ENCODE results near the gene FGF22. TPM values are rescaled to one million over a fixed set of nuclear protein-coding genes. Genes with fewer than 3 reads are reported as not detected.

FGF22 gene
- polyA plus RNA-seq, 2 of the 4 experiments (the other 2 are of a cell fraction): 0.13 to 1.0 TPM

DNA sequence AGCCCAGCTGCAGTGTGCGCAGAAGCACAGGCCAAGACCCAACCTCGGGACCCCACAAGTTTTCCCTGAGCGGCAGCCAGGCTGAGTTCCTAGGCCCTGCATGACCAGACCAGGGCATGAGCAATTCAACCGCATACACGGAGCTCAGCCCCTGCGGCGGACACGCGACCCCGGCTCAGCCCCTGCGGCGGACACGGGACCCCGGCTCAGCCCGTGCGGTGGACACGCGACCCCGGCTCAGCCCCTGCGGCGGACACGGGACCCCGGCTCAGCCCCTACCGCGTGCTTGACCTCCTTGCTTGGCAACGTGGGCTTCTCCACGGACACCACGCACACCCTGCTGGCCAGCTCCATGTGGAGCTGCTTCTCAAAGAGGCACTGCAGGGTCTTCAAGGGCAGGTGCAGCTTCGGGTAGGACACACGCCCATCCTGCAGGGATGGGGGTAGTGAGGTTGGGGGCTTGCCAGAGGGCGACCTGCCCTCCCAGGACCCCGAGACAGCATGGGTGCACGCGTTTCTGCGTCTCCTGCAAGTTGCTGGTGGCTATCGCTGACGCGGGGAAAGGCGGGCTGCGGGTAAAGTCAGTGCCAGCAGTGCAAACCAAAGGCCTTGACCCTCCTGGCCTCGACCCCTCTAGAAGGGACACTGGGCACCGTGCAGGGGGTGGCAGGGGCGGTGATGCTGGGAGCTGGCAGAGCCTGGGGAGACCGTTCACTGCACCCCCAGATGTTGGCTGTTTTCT lies 16.3 kb upstream of the FGF22 start:
- DNase-seq (ENCODE audit: low read depth in 1 of 2, low spot score in 1 of 2) (no peak), FAIRE-seq (no peak), ATAC-seq (peak; percentile 3 to 39; a peak in 4 of 6 replicates)
- CTCF ChIA-PET: interaction anchor here (0.7 to 2.4 kb wide), 7 partner anchors 11 to 225 kb away, joined by 3 to 7 read pairs (median 4); no protein-coding TSS in a partner anchor
- H3K4me3 ChIP-seq: no peak overlapping the region
- no peaks in the 10 kb centered on the region for H3K9me3 ChIP-seq
- WGBS (ENCODE audit: missing lambda C conversion rate): 66% methylated on average over 3 of the region's 44 CpGs
- peaks cover 40% of the 10 kb centered on the region for H3K4me1 ChIP-seq
- POLR2A ChIA-PET: interaction anchor here (1.3 kb wide), 1 partner anchor 10 kb away, joined by 3 read pairs; the partner anchor contains the start of gene POLRMT
- peak overlapping the region; percentile 98 to 99 for H3K27ac ChIP-seq
- TF ChIP-seq CBX8 (IDR thresholded peaks at IDR 0.05): no peak
- no peak for TF ChIP-seq ESRRA (IDR thresholded peaks at IDR 0.05; ENCODE audit: borderline replicate concordance, low read length)
- no peak for TF ChIP-seq ELK1 (IDR thresholded peaks at IDR 0.05; ENCODE audit: low read depth, low read length)
- no peak for TF ChIP-seq ZC3H11A (IDR thresholded peaks at IDR 0.05)
- TF ChIP-seq MAFK (IDR thresholded peaks at IDR 0.05; ENCODE audit: partially characterized antibody): peak; percentile 6
- TF ChIP-seq, protein P1, sequence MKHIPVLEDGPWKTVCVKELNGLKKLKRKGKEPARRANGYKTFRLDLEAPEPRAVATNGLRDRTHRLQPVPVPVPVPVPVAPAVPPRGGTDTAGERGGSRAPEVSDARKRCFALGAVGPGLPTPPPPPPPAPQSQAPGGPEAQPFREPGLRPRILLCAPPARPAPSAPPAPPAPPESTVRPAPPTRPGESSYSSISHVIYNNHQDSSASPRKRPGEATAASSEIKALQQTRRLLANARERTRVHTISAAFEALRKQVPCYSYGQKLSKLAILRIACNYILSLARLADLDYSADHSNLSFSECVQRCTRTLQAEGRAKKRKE (CRISPR knock-in tag; IDR thresholded peaks at IDR 0.05; ENCODE audit: low read depth): no peak
- TF ChIP-seq HOXB13 (CRISPR knock-in tag; IDR thresholded peaks at IDR 0.05; ENCODE audit: low read depth): peak; percentile 25; the same call in 1 of the 2 replicates
- H3K4me2 ChIP-seq: peak overlapping the region; percentile 79

- ChIA-PET POLR2A (no interaction called here), CTCF (interaction anchor here (1.0 to 2.4 kb wide), 6 partner anchors 12 to 225 kb away, joined by 3 to 7 read pairs (median 6); no protein-coding TSS in a partner anchor)
- FAIRE-seq (no peak), DNase-seq (ENCODE audit: low read depth in 1 of 2, low spot score in 1 of 2) (peak; percentile 75 to 94), ATAC-seq (peak; percentile 82 to 84)
- H3K27ac ChIP-seq: peak overlapping the region; percentile 98 to 99
- H3K9me3 ChIP-seq: no peaks in the 10 kb centered on the region
- no peak overlapping the region for H3K4me3 ChIP-seq
- peak overlapping the region; percentile 79 for H3K4me2 ChIP-seq
- H3K4me1 ChIP-seq: peaks cover 40% of the 10 kb centered on the region
- 2% methylated on average over 21 of the region's 24 CpGs for WGBS (ENCODE audit: missing lambda C conversion rate)
- TF ChIP-seq NFE2L2 (conservative IDR thresholded peaks at IDR 0.05; ENCODE audit: low read length) (0 out of 2 replicates have a peak, but pooled peaks have one; percentile 15), NPAS2 (CRISPR knock-in tag; IDR thresholded peaks at IDR 0.05; ENCODE audit: borderline replicate concordance) (no peak), USF2 (IDR thresholded peaks at IDR 0.05) (no peak), SMC3 (IDR thresholded peaks at IDR 0.05) (no peak), RAD21 (conservative IDR thresholded peaks at IDR 0.05 in 1 of 2, IDR thresholded peaks at IDR 0.05 in 1 of 2) (no peak), FOSL2 (IDR thresholded peaks at IDR 0.05) (peak; percentile 70), FOSL2 (CRISPR knock-in tag; IDR thresholded peaks at IDR 0.05) (peak; percentile 93), FOSB (CRISPR knock-in tag; IDR thresholded peaks at IDR 0.05) (no peak), KDM5A (IDR thresholded peaks at IDR 0.05) (no peak), NR3C1 (IDR thresholded peaks at IDR 0.05) (no peak), ELK1 (IDR thresholded peaks at IDR 0.05; ENCODE audit: low read depth, low read length) (no peak), PHF8 (IDR thresholded peaks at IDR 0.05; ENCODE audit: borderline replicate concordance, low read depth) (no peak), CTCF (IDR thresholded peaks at IDR 0.05) (no peak), FOXS1 (CRISPR knock-in tag; IDR thresholded peaks at IDR 0.05) (no peak), EHMT2 (IDR thresholded peaks at IDR 0.05; ENCODE audit: low read depth) (no peak), RCOR1 (IDR thresholded peaks at IDR 0.05; ENCODE audit: low read depth, low read length) (no peak), MAFK (IDR thresholded peaks at IDR 0.05; ENCODE audit: partially characterized antibody) (peak; percentile 19), EP300 (IDR thresholded peaks at IDR 0.05) (peak; percentile 86 to 93), HOXA7 (CRISPR knock-in tag; IDR thresholded peaks at IDR 0.05) (no peak), HES2 (IDR thresholded peaks at IDR 0.05) (no peak), GATA3 (IDR thresholded peaks at IDR 0.05; ENCODE audit: borderline replicate concordance) (peak; percentile 87), CEBPB (IDR thresholded peaks at IDR 0.05) (0 out of 4 replicates have a peak, but pooled peaks of 1 of the 2 experiments have one; percentile 3), JUNB (IDR thresholded peaks at IDR 0.05) (peak; percentile 83), SREBF2 (IDR thresholded peaks at IDR 0.05) (no peak), HEYL (CRISPR knock-in tag; IDR thresholded peaks at IDR 0.05) (no peak), JUN (IDR thresholded peaks at IDR 0.05) (peak; percentile 86 to 87; a peak in 4 of 5 replicates), ZNF302 (CRISPR knock-in tag; IDR thresholded peaks at IDR 0.05) (no peak)
These were observed 15.7 kb upstream of the FGF22 start for GRCh38 chr19:623974-624373.
